ENCODE measurements around the gene TPP2.

Gene TPP2

GRCh38 chr13:102693250-102693649, 96.5 kb downstream of the TPP2 start:
- Histone ChIP-seq H3K4me3 (ENCODE audit: low read length) (no peak overlapping the region), H3K9me3 (ENCODE audit: low read length) (no peaks in the 10 kb centered on the region), H2AFZ (ENCODE audit: low read depth, low read length) (no peak overlapping the region), H3K4me1 (ENCODE audit: insufficient read depth, low read length) (no peaks in the 10 kb centered on the region), H3K36me3 (ENCODE audit: insufficient read depth, low read length) (no peaks in the 10 kb centered on the region), H3K27me3 (ENCODE audit: insufficient read depth, low read length) (no peaks in the 10 kb centered on the region)

GRCh38 chr13:102693776-102694175, 97.0 kb downstream of the TPP2 start:
- H2AFZ ChIP-seq (ENCODE audit: low read depth, low read length) = no peak overlapping the region
- no peaks in the 10 kb centered on the region for H3K36me3 ChIP-seq (ENCODE audit: insufficient read depth, low read length)
- no peak overlapping the region for H3K4me3 ChIP-seq (ENCODE audit: low read length)
- H3K27me3 ChIP-seq (ENCODE audit: insufficient read depth, low read length) = no peaks in the 10 kb centered on the region
- peaks cover 2% of the 10 kb centered on the region for H3K9me3 ChIP-seq (ENCODE audit: low read length)
- no peaks in the 10 kb centered on the region for H3K4me1 ChIP-seq (ENCODE audit: insufficient read depth, low read length)

- no peaks in the 10 kb centered on the region for H3K27me3 ChIP-seq (ENCODE audit: insufficient read depth, low read length)
- peaks cover 2% of the 10 kb centered on the region for H3K9me3 ChIP-seq (ENCODE audit: low read length)
- no peaks in the 10 kb centered on the region for H3K4me1 ChIP-seq (ENCODE audit: insufficient read depth, low read length)
- H3K4me3 ChIP-seq (ENCODE audit: low read length) = no peak within 1 kb of the TSS
- no peaks in the 10 kb centered on the region for H3K36me3 ChIP-seq (ENCODE audit: insufficient read depth, low read length)
- no peak within 1 kb of the TSS for H2AFZ ChIP-seq (ENCODE audit: low read depth, low read length)
Observed at GRCh38 chr13:102694937-102695336, 98.2 kb downstream of the TPP2 start, which contains the start of gene METTL21C. TSS of gene METTL21C (minus strand) at chr13:102695044. CDS start at chr13:102694498, 546 bp downstream.

GRCh38 chr13:102696465-102696864, 99.7 kb downstream of the TPP2 start:
- Histone ChIP-seq H3K4me3 (ENCODE audit: low read length) (no peak overlapping the region), H3K36me3 (ENCODE audit: insufficient read depth, low read length) (no peaks in the 10 kb centered on the region), H3K4me1 (ENCODE audit: insufficient read depth, low read length) (no peaks in the 10 kb centered on the region), H3K27me3 (ENCODE audit: insufficient read depth, low read length) (no peaks in the 10 kb centered on the region), H2AFZ (ENCODE audit: low read depth, low read length) (no peak overlapping the region), H3K9me3 (ENCODE audit: low read length) (peaks cover 2% of the 10 kb centered on the region)

GRCh38 chr13:102697264-102697663, 100.5 kb downstream of the TPP2 start:
- Histone ChIP-seq H3K36me3 (ENCODE audit: insufficient read depth, low read length) (no peaks in the 10 kb centered on the region), H3K27me3 (ENCODE audit: insufficient read depth, low read length) (no peaks in the 10 kb centered on the region), H2AFZ (ENCODE audit: low read depth, low read length) (no peak overlapping the region), H3K4me3 (ENCODE audit: low read length) (no peak overlapping the region), H3K9me3 (ENCODE audit: low read length) (peaks cover 2% of the 10 kb centered on the region), H3K4me1 (ENCODE audit: insufficient read depth, low read length) (no peaks in the 10 kb centered on the region)

GRCh38 chr13:102697929-102698648, 101.3 kb downstream of the TPP2 start:
- H3K27me3 ChIP-seq (ENCODE audit: insufficient read depth, low read length) = no peaks in the 10 kb centered on the region
- H3K4me1 ChIP-seq (ENCODE audit: insufficient read depth, low read length) = no peaks in the 10 kb centered on the region
- H3K36me3 ChIP-seq (ENCODE audit: insufficient read depth, low read length) = no peaks in the 10 kb centered on the region
- H2AFZ ChIP-seq (ENCODE audit: low read depth, low read length) = no peak overlapping the region
- H3K9me3 ChIP-seq (ENCODE audit: low read length) = peaks cover 2% of the 10 kb centered on the region
- no peak overlapping the region for H3K4me3 ChIP-seq (ENCODE audit: low read length)

GRCh38 chr13:102698649-102698980, 101.8 kb downstream of the TPP2 start:
- Histone ChIP-seq H3K4me3 (ENCODE audit: low read length) (no peak overlapping the region), H3K9me3 (ENCODE audit: low read length) (peaks cover 2% of the 10 kb centered on the region), H3K27me3 (ENCODE audit: insufficient read depth, low read length) (no peaks in the 10 kb centered on the region), H3K4me1 (ENCODE audit: insufficient read depth, low read length) (no peaks in the 10 kb centered on the region), H2AFZ (ENCODE audit: low read depth, low read length) (no peak overlapping the region), H3K36me3 (ENCODE audit: insufficient read depth, low read length) (no peaks in the 10 kb centered on the region)

- H3K4me1 ChIP-seq (ENCODE audit: insufficient read depth, low read length) = peaks cover 3% of the 10 kb centered on the region
Observed at GRCh38 chr13:102699504-102699903, 102.7 kb downstream of the TPP2 start.

GRCh38 chr13:102700088-102701031, 103.6 kb downstream of the TPP2 start:
- Histone ChIP-seq H3K4me1 (ENCODE audit: insufficient read depth, low read length) (peaks cover 3% of the 10 kb centered on the region), H3K4me3 (ENCODE audit: low read length) (no peak overlapping the region), H3K27me3 (ENCODE audit: insufficient read depth, low read length) (no peaks in the 10 kb centered on the region), H2AFZ (ENCODE audit: low read depth, low read length) (no peak overlapping the region), H3K9me3 (ENCODE audit: low read length) (peaks cover 2% of the 10 kb centered on the region), H3K36me3 (ENCODE audit: insufficient read depth, low read length) (no peaks in the 10 kb centered on the region)

More at GRCh38 chr13:102699504-102699903, 102.7 kb downstream of the TPP2 start:
- H3K36me3 ChIP-seq (ENCODE audit: insufficient read depth, low read length) = no peaks in the 10 kb centered on the region
- H3K27me3 ChIP-seq (ENCODE audit: insufficient read depth, low read length) = no peaks in the 10 kb centered on the region
- H3K9me3 ChIP-seq (ENCODE audit: low read length) = peaks cover 2% of the 10 kb centered on the region
- H3K4me3 ChIP-seq (ENCODE audit: low read length) = no peak overlapping the region
- H2AFZ ChIP-seq (ENCODE audit: low read depth, low read length) = no peak overlapping the region

GRCh38 chr13:102701331-102701730, 104.5 kb downstream of the TPP2 start:
- peaks cover 2% of the 10 kb centered on the region for H3K9me3 ChIP-seq (ENCODE audit: low read length)
- H2AFZ ChIP-seq (ENCODE audit: low read depth, low read length) = no peak overlapping the region
- H3K4me3 ChIP-seq (ENCODE audit: low read length) = no peak overlapping the region
- no peaks in the 10 kb centered on the region for H3K36me3 ChIP-seq (ENCODE audit: insufficient read depth, low read length)
- H3K4me1 ChIP-seq (ENCODE audit: insufficient read depth, low read length) = peaks cover 3% of the 10 kb centered on the region
- H3K27me3 ChIP-seq (ENCODE audit: insufficient read depth, low read length) = no peaks in the 10 kb centered on the region

- Histone ChIP-seq H3K4me3 (ENCODE audit: low read length) (no peak overlapping the region), H3K27me3 (ENCODE audit: insufficient read depth, low read length) (no peaks in the 10 kb centered on the region), H3K9me3 (ENCODE audit: low read length) (peaks cover 2% of the 10 kb centered on the region), H2AFZ (ENCODE audit: low read depth, low read length) (no peak overlapping the region), H3K36me3 (ENCODE audit: insufficient read depth, low read length) (no peaks in the 10 kb centered on the region), H3K4me1 (ENCODE audit: insufficient read depth, low read length) (peaks cover 3% of the 10 kb centered on the region)
Observed at GRCh38 chr13:102702965-102703725, 106.4 kb downstream of the TPP2 start.

- H3K9me3 ChIP-seq (ENCODE audit: low read length) = peaks cover 2% of the 10 kb centered on the region
- peaks cover 3% of the 10 kb centered on the region for H3K4me1 ChIP-seq (ENCODE audit: insufficient read depth, low read length)
- no peaks in the 10 kb centered on the region for H3K27me3 ChIP-seq (ENCODE audit: insufficient read depth, low read length)
- H2AFZ ChIP-seq (ENCODE audit: low read depth, low read length) = no peak overlapping the region
- no peak overlapping the region for H3K4me3 ChIP-seq (ENCODE audit: low read length)
- no peaks in the 10 kb centered on the region for H3K36me3 ChIP-seq (ENCODE audit: insufficient read depth, low read length)
Observed at GRCh38 chr13:102703726-102704035, 106.9 kb downstream of the TPP2 start.

Measured in neuron (in vitro differentiated cells).